HepG2 (cell line): ENCODE results near the gene IRX2. TPM values are rescaled to one million over a fixed set of nuclear protein-coding genes. Genes with fewer than 3 reads are reported as not detected.

Experiments
- ATAC-seq: fragments of 200-7000 bp; cut with Tn5 transposase; 3 replicates; pipeline ENCODE4 v1.9.1; 2020; ENCODE audit warnings: mild to moderate bottlenecking, moderate library complexity
- BruUV-seq: library from RNA; stranded (reverse); fragments of 400-500 nt; replicated peaks from 2 replicates; lab custom pipeline; 2021; lab: Mats Ljungman, UMichigan
- CTCF ChIA-PET: fragments of 300-600 bp; formaldehyde crosslinking; extraction: SDS; loops from one replicate; lab custom pipeline; 2021; ENCODE audit warnings: low total read pairs, inconsistent platforms, low intra/inter-chr PET ratio; lab: Yijun Ruan, JAX
- POLR2A ChIA-PET: fragments of 350-600 bp; sonication (Branson Sonifier 250); formaldehyde crosslinking; loops from one replicate; lab custom pipeline; 2020; ENCODE audit warnings: antibody characterized with exemption, inconsistent platforms; lab: Yijun Ruan, JAX
- DNase-seq: peaks from one replicate; pipeline ENCODE4 v3.0.0-alpha.2; 2015; ENCODE audit warnings: low spot score
- FAIRE-seq: peaks from 3 replicates; lab custom pipeline; 2011; peaks lifted over from hg19 to GRCh38; lab: Jason Lieb, UNC
- H2AFZ ChIP-seq: one replicate; pipeline ENCODE4 v1.6.1; 2011; ENCODE audit warnings: low read length, inconsistent platforms
- H3K27ac ChIP-seq: fragments of 300-600 bp; 3 replicates; pipeline ENCODE4 v1.8.0; 2011; ENCODE audit warnings: mixed run types, mild to moderate bottlenecking, mixed read lengths, low read length, inconsistent platforms; ENCODE audit not compliant: insufficient read depth; ENCODE audit errors: extremely low read length
- H3K27me3 ChIP-seq, 2 experiments: fragments of 200-600 bp in 1 of 2; 2 replicates in 1 of 2; 3 replicates in 1 of 2; pipeline versions ENCODE4 v1.6.0 to v1.8.0; 2011; ENCODE audit warnings: low read length in 2 of 2, mild to moderate bottlenecking in 2 of 2, moderate library complexity in 2 of 2, inconsistent platforms in 1 of 2; ENCODE audit not compliant: insufficient read depth in 2 of 2, control insufficient read depth in 1 of 2
- H3K36me3 ChIP-seq, 2 experiments: fragments of 200-600 bp in 1 of 2; replicated peaks in 1 of 2; 2 replicates in 1 of 2; 3 replicates in 1 of 2; pipeline versions ENCODE4 v1.5.1 to v1.8.0; 2011; ENCODE audit warnings: low read length in 2 of 2, inconsistent platforms in 1 of 2; ENCODE audit not compliant: insufficient read depth in 2 of 2, control insufficient read depth in 1 of 2
- H3K4me1 ChIP-seq: 2 replicates; pipeline ENCODE4 v1.5.1; 2012; ENCODE audit warnings: low read length, inconsistent platforms; ENCODE audit not compliant: insufficient read depth
- H3K4me2 ChIP-seq: 2 replicates; pipeline ENCODE4 v1.6.0; 2011; ENCODE audit warnings: low read depth, low read length, inconsistent platforms
- H3K4me3 ChIP-seq, 3 experiments: fragments of 200-600 bp in 1 of 3; sonication (generic), shearing (Covaris generic) in 1 of 3; replicated peaks in 1 of 3; 2 replicates each; pipeline ENCODE4 v1.5.1; 2011 to 2016; ENCODE audit warnings: low read length in 3 of 3, inconsistent platforms in 2 of 3, low read depth in 2 of 3, mild to moderate bottlenecking in 2 of 3, control low read depth in 1 of 3, mixed read lengths in 1 of 3; ENCODE audit not compliant: insufficient read depth in 1 of 3
- H3K79me2 ChIP-seq: one replicate; pipeline ENCODE4 v1.6.1; 2011; ENCODE audit warnings: low read length, inconsistent platforms; ENCODE audit not compliant: insufficient read depth
- H3K9ac ChIP-seq: 2 replicates; pipeline ENCODE4 v1.6.0; 2011; ENCODE audit warnings: mild to moderate bottlenecking, low read depth, low read length, inconsistent platforms; ENCODE audit not compliant: insufficient read depth
- H3K9me3 ChIP-seq: 2 replicates; pipeline ENCODE4 v1.5.1; 2012; ENCODE audit warnings: mild to moderate bottlenecking, low read length
- H4K20me1 ChIP-seq: 2 replicates; pipeline ENCODE4 v1.6.0; 2011; ENCODE audit warnings: inconsistent platforms, mild to moderate bottlenecking, low read length, moderate library complexity; ENCODE audit not compliant: insufficient read depth
- MIER2 ChIP-seq: IDR thresholded peaks from 2 replicates; pipeline ENCODE4 v1.6.1; 2016; ENCODE audit warnings: missing biosample characterization, missing genetic modification reagents
- NFRKB ChIP-seq: fragments of 450-650 bp; IDR thresholded peaks from 2 replicates; pipeline ENCODE4 v1.6.1; 2017
- PCBP2 ChIP-seq: fragments of 200-400 bp; formaldehyde crosslinking; optimal IDR thresholded peaks from 2 replicates; pipeline ENCODE3; 2018; ENCODE audit warnings: low read length, low read depth; ENCODE audit not compliant: poor library complexity, severe bottlenecking
- SNAPC2 ChIP-seq: sonication (generic); formaldehyde crosslinking; IDR thresholded peaks from 2 replicates; pipeline ENCODE4 v1.8.1; 2022; ENCODE audit warnings: mild to moderate bottlenecking, missing genetic modification reagents
- ZBTB8A ChIP-seq: sonication (generic); formaldehyde crosslinking; IDR thresholded peaks from 2 replicates; pipeline ENCODE4 v1.4.0; 2020; ENCODE audit warnings: mild to moderate bottlenecking, low read depth, missing genetic modification reagents, borderline replicate concordance
- ZNF10 ChIP-seq: sonication (generic); formaldehyde crosslinking; IDR thresholded peaks from 2 replicates; pipeline ENCODE4 v1.4.0; 2020; ENCODE audit warnings: mild to moderate bottlenecking, low read depth, missing genetic modification reagents, borderline replicate concordance
- ZNF234 ChIP-seq: sonication (generic); formaldehyde crosslinking; conservative IDR thresholded peaks from 2 replicates; pipeline ENCODE4 v1.5.1; 2020; ENCODE audit warnings: mild to moderate bottlenecking, missing genetic modification reagents
- ZNF660 ChIP-seq: sonication (generic); formaldehyde crosslinking; IDR thresholded peaks from 2 replicates; pipeline ENCODE4 v1.5.1; 2020; ENCODE audit warnings: mild to moderate bottlenecking, low read depth, missing genetic modification reagents, borderline replicate concordance
- WGBS: methylation state at CpG from one replicate; pipeline ENCODE4 v1.1.6; 2017; ENCODE audit warnings: low lambda C conversion rate; 5-methylcytosine and 5-hydroxymethylcytosine counted together
- in situ Hi-C: cut with HindIII; loops from 2 replicates; pipeline ENCODE4 v1.10.0; 2017; ENCODE audit warnings: low pct_unique_long_range_greater_than_20kb; ENCODE audit not compliant: extremely low pct_ligation_motif_present
- intact Hi-C: fragments of 100-400 bp; cut with micrococcal nuclease; formaldehyde crosslinking; loops from one replicate; pipeline ENCODE4 v1.10.0; 2022; ENCODE audit not compliant: unreplicated experiment
- polyA plus RNA-seq, 8 experiments: library from polyadenylated mRNA; depleted of rRNA in 3 of 8; stranded (reverse) in 7 of 8; unstranded in 1 of 8; fragments of >200 nt; fragmentation: Illumina TruSeq in 4 of 8; extraction: Trizol in 4 of 8; gene quantifications; 2 replicates each; pipeline versions ENCODE4 v1.2.1 to v1.2.3, GENCODE V29; 2011 to 2016; ENCODE audit warnings: low read depth in 4 of 8, missing spikeins in 1 of 8, mixed read lengths in 1 of 8; ENCODE audit not compliant: insufficient read depth in 1 of 8
- total RNA-seq, 5 experiments: library from RNA; depleted of rRNA; stranded (reverse); fragments of >200 nt; fragmentation: Illumina TruSeq; extraction: Trizol; gene quantifications; 2 replicates each; pipeline ENCODE4 v1.2.3, GENCODE V29; 2016; ENCODE audit warnings: low read depth in 1 of 5
- TF ChIP-seq, protein P1 (sequence below): sonication (generic); formaldehyde crosslinking; IDR thresholded peaks from 2 replicates; pipeline ENCODE4 v1.4.0; 2020; ENCODE audit warnings: missing genetic modification reagents, borderline replicate concordance
- TF ChIP-seq, protein P2 (sequence below): sonication (generic); formaldehyde crosslinking; IDR thresholded peaks from 2 replicates; pipeline ENCODE4 v1.4.0; 2020; ENCODE audit warnings: missing genetic modification reagents, mild to moderate bottlenecking, borderline replicate concordance
- TF ChIP-seq, protein P3 (sequence below): sonication (generic); formaldehyde crosslinking; IDR thresholded peaks from 2 replicates; pipeline ENCODE4 v1.4.0; 2020; ENCODE audit warnings: missing genetic modification reagents
- TF ChIP-seq, protein P4 (sequence below): sonication (generic); formaldehyde crosslinking; IDR thresholded peaks from 2 replicates; pipeline ENCODE4 v1.4.0; 2020; ENCODE audit warnings: missing genetic modification reagents

The IRX2 gene
- total and polyA plus RNA-seq, 2 of the 13 experiments (the other 11 are each of a cell fraction or from before 2014, with no cell fraction given): not detected

DNA sequence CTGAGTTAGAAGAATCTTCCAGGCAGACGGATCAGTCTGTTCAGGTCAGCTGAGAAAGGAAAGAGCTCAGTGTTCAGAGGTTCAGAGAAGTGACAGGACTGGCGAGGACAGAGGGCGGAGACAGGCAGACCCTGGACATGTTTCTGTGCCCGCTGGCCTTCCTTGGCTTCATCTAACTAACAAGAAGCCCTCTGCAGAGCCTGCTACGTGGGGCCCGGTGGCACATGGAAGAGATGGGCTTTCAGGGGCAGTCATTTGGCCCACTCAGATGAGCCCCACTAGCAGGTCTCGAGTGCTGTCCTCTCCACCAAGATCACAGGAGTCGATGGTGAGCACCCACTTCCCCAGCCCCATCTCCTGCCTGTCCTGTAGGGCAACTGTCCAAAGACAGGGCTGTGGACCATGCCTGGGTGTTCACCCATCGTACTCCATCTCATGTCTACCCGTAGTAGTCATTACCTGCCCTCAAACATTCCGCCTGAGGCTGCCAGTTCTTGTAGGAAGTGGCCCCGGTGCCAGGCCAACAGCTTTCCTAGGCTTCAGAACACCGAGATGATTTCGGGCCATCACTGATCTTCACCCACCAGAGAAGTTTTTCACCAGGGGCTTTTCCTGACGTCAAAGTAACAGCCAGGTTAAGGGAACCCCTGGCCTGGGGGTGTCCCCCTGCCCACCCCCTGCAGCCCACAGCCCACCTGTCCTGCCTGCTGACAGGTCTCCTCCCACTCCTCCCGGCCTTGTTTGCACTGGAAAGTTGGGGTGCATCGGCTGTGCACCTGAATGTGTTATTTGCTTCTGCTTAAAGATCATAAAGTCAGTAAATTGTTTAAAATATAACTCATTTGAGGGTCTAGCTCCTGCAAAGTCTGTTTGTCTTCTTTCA, 14.0 kb downstream of the IRX2 start:
- FAIRE-seq: no peak
- Histone ChIP-seq H3K9ac (no peak overlapping the region), H3K79me2 (no peaks in the 10 kb centered on the region), H3K36me3 (no peaks in the 10 kb centered on the region), H2AFZ (no peak overlapping the region), H4K20me1 (no peaks in the 10 kb centered on the region), H3K27ac (no peak overlapping the region), H3K9me3 (no peaks in the 10 kb centered on the region), H3K4me2 (no peak overlapping the region), H3K4me3 (no peak overlapping the region), H3K27me3 (peaks cover 0 to 24% of the 10 kb centered on the region in 2 experiments; a peak in 4 of 5 replicates), H3K4me1 (no peaks in the 10 kb centered on the region)
- no TSS peak for BruUV-seq
- DNase-seq: no peak
- intact Hi-C loops: no loop called here
- ChIA-PET CTCF (no interaction called here), POLR2A (no interaction called here)
- no peak for ATAC-seq
- 4% methylated on average over 3 of the region's 17 CpGs for WGBS
- in situ Hi-C loops: loop anchor here (25.0 kb wide), 1 partner anchor 525 kb away; no protein-coding TSS in a partner anchor
- TF ChIP-seq PCBP2 (no peak), MIER2 (CRISPR knock-in tag) (no peak), ZNF660 (CRISPR knock-in tag) (no peak), NFRKB (no peak), SNAPC2 (no peak), ZBTB8A (CRISPR knock-in tag) (no peak), ZNF234 (no peak), ZNF10 (CRISPR knock-in tag) (no peak)
- TF ChIP-seq, protein P1, sequence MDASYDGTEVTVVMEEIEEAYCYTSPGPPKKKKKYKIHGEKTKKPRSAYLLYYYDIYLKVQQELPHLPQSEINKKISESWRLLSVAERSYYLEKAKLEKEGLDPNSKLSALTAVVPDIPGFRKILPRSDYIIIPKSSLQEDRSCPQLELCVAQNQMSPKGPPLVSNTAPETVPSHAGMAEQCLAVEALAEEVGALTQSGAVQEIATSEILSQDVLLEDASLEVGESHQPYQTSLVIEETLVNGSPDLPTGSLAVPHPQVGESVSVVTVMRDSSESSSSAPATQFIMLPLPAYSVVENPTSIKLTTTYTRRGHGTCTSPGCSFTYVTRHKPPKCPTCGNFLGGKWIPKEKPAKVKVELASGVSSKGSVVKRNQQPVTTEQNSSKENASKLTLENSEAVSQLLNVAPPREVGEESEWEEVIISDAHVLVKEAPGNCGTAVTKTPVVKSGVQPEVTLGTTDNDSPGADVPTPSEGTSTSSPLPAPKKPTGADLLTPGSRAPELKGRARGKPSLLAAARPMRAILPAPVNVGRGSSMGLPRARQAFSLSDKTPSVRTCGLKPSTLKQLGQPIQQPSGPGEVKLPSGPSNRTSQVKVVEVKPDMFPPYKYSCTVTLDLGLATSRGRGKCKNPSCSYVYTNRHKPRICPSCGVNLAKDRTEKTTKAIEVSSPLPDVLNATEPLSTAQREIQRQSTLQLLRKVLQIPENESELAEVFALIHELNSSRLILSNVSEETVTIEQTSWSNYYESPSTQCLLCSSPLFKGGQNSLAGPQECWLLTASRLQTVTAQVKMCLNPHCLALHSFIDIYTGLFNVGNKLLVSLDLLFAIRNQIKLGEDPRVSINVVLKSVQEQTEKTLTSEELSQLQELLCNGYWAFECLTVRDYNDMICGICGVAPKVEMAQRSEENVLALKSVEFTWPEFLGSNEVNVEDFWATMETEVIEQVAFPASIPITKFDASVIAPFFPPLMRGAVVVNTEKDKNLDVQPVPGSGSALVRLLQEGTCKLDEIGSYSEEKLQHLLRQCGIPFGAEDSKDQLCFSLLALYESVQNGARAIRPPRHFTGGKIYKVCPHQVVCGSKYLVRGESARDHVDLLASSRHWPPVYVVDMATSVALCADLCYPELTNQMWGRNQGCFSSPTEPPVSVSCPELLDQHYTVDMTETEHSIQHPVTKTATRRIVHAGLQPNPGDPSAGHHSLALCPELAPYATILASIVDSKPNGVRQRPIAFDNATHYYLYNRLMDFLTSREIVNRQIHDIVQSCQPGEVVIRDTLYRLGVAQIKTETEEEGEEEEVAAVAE: no peak
- TF ChIP-seq, protein P2, sequence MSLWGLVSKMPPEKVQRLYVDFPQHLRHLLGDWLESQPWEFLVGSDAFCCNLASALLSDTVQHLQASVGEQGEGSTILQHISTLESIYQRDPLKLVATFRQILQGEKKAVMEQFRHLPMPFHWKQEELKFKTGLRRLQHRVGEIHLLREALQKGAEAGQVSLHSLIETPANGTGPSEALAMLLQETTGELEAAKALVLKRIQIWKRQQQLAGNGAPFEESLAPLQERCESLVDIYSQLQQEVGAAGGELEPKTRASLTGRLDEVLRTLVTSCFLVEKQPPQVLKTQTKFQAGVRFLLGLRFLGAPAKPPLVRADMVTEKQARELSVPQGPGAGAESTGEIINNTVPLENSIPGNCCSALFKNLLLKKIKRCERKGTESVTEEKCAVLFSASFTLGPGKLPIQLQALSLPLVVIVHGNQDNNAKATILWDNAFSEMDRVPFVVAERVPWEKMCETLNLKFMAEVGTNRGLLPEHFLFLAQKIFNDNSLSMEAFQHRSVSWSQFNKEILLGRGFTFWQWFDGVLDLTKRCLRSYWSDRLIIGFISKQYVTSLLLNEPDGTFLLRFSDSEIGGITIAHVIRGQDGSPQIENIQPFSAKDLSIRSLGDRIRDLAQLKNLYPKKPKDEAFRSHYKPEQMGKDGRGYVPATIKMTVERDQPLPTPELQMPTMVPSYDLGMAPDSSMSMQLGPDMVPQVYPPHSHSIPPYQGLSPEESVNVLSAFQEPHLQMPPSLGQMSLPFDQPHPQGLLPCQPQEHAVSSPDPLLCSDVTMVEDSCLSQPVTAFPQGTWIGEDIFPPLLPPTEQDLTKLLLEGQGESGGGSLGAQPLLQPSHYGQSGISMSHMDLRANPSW (CRISPR knock-in tag): no peak
- TF ChIP-seq, protein P3, sequence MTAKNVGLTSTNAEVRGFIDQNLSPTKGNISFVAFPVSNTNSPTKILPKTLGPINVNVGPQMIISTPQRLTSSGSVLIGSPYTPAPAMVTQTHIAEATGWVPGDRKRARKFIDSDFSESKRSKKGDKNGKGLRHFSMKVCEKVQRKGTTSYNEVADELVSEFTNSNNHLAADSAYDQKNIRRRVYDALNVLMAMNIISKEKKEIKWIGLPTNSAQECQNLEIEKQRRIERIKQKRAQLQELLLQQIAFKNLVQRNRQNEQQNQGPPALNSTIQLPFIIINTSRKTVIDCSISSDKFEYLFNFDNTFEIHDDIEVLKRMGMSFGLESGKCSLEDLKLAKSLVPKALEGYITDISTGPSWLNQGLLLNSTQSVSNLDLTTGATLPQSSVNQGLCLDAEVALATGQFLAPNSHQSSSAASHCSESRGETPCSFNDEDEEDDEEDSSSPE: no peak
- TF ChIP-seq, protein P4, sequence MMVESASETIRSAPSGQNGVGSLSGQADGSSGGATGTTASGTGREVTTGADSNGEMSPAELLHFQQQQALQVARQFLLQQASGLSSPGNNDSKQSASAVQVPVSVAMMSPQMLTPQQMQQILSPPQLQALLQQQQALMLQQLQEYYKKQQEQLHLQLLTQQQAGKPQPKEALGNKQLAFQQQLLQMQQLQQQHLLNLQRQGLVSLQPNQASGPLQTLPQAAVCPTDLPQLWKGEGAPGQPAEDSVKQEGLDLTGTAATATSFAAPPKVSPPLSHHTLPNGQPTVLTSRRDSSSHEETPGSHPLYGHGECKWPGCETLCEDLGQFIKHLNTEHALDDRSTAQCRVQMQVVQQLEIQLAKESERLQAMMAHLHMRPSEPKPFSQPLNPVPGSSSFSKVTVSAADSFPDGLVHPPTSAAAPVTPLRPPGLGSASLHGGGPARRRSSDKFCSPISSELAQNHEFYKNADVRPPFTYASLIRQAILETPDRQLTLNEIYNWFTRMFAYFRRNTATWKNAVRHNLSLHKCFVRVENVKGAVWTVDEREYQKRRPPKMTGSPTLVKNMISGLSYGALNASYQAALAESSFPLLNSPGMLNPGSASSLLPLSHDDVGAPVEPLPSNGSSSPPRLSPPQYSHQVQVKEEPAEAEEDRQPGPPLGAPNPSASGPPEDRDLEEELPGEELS (CRISPR knock-in tag): no peak
